NT2/D1 (cell line): ENCODE measurements around the gene UNC5C.

ENCODE experiments used
- SUZ12 ChIP-seq: IDR thresholded peaks from 2 replicates; pipeline ENCODE4 v1.6.1; 2011; ENCODE audit not compliant: insufficient read length, insufficient read depth; ENCODE audit errors: extremely low read depth
- ZNF274 ChIP-seq: IDR thresholded peaks from 2 replicates; pipeline ENCODE4 v1.6.1; 2011; ENCODE audit warnings: mild to moderate bottlenecking, low read depth, low read length

GRCh38 chr4:95124906-95125504 is 423.8 kb downstream of the UNC5C start:
- TF ChIP-seq SUZ12 (no peak), ZNF274 (no peak)
